CD14-positive monocyte (primary cell): Measurements from ENCODE around the gene TAS1R3. TPM values are rescaled to one million over a fixed set of nuclear protein-coding genes. Genes with fewer than 3 reads are reported as not detected.

Experiments used
- DNase-seq, 3 donors: peaks; one replicate each; pipeline ENCODE4 v3.0.0-alpha.2; 2011 to 2022
- H2AFZ ChIP-seq: 2 replicates; pipeline ENCODE4 v1.6.0; 2012; ENCODE audit warnings: mild to moderate bottlenecking, low read depth, low read length, inconsistent platforms; ENCODE audit not compliant: insufficient read depth, poor library complexity, severe bottlenecking
- H3K27ac ChIP-seq, 2 donors: 1 replicate in 1 of 2; 2 replicates in 1 of 2; pipeline ENCODE4 v1.5.1; 2012 to 2013; ENCODE audit warnings: low read length in 2 of 2, control low read depth in 1 of 2, inconsistent platforms in 1 of 2, low read depth in 1 of 2, mild to moderate bottlenecking in 1 of 2
- H3K27me3 ChIP-seq, 2 donors: one replicate each; pipeline versions ENCODE4 v1.6.0 to v1.6.1; 2011 to 2013; ENCODE audit warnings: low read length in 2 of 2; ENCODE audit not compliant: control insufficient read depth in 2 of 2, insufficient read depth in 2 of 2
- H3K36me3 ChIP-seq, 2 donors: replicated peaks in 1 of 2; 1 replicate in 1 of 2; 2 replicates in 1 of 2; pipeline versions ENCODE4 v1.5.1 to v1.6.1; 2012 to 2013; ENCODE audit warnings: low read length in 2 of 2, control low read depth in 1 of 2, inconsistent platforms in 1 of 2, mild to moderate bottlenecking in 1 of 2; ENCODE audit not compliant: insufficient read depth in 2 of 2, control insufficient read depth in 1 of 2
- H3K4me1 ChIP-seq, 2 donors: 1 replicate in 1 of 2; 2 replicates in 1 of 2; pipeline versions ENCODE4 v1.5.1 to v1.6.1; 2012 to 2013; ENCODE audit warnings: low read length in 2 of 2, control low read depth in 1 of 2, inconsistent platforms in 1 of 2, mild to moderate bottlenecking in 1 of 2, moderate library complexity in 1 of 2; ENCODE audit not compliant: insufficient read depth in 2 of 2, control insufficient read depth in 1 of 2
- H3K4me2 ChIP-seq: replicated peaks from 2 replicates; pipeline ENCODE3; 2012; ENCODE audit warnings: low read length, moderate library complexity, mild to moderate bottlenecking; ENCODE audit not compliant: poor library complexity, severe bottlenecking; ENCODE audit errors: extremely low read depth
- H3K4me3 ChIP-seq, 3 experiments: fragments of 200-600 bp in 1 of 3; sonication (generic) in 1 of 3; replicated peaks in 1 of 3; 1 replicate in 2 of 3; 2 replicates in 1 of 3; pipeline ENCODE4 v1.5.1; 2011 to 2013; ENCODE audit warnings: low read length in 3 of 3, mild to moderate bottlenecking in 3 of 3, control low read depth in 2 of 3, low read depth in 2 of 3, inconsistent platforms in 1 of 3, moderate library complexity in 1 of 3
- H3K79me2 ChIP-seq: 2 replicates; pipeline ENCODE4 v1.6.0; 2012; ENCODE audit warnings: mild to moderate bottlenecking, control low read depth, inconsistent platforms, low read length, moderate library complexity; ENCODE audit not compliant: insufficient read depth
- H3K9ac ChIP-seq: 2 replicates; pipeline ENCODE4 v1.6.0; 2017; ENCODE audit warnings: low read length, mild to moderate bottlenecking; ENCODE audit not compliant: insufficient read depth, poor library complexity, severe bottlenecking
- H3K9me3 ChIP-seq, 2 donors: replicated peaks in 1 of 2; 1 replicate in 1 of 2; 2 replicates in 1 of 2; pipeline versions ENCODE4 v1.5.1 to v1.6.1; 2012 to 2013; ENCODE audit warnings: low read length in 2 of 2, control low read depth in 1 of 2; ENCODE audit not compliant: control insufficient read depth in 1 of 2, insufficient read depth in 1 of 2
- H4K20me1 ChIP-seq: 2 replicates; pipeline ENCODE4 v1.6.0; 2012; ENCODE audit warnings: mild to moderate bottlenecking, low read length, control low read depth, moderate library complexity; ENCODE audit not compliant: insufficient read depth
- H3K27ac Mint-ChIP-seq, 7 donors: one replicate each; pipeline ENCODE4 v1.8.0; 2020; ENCODE audit warnings: mild to moderate bottlenecking in 7 of 7, mixed read lengths in 7 of 7, moderate library complexity in 6 of 7, inconsistent platforms in 2 of 7
- H3K27me3 Mint-ChIP-seq, 3 donors: one replicate each; pipeline ENCODE4 v1.8.0; 2021 to 2022; ENCODE audit warnings: low read depth in 3 of 3, mild to moderate bottlenecking in 3 of 3, mixed read lengths in 3 of 3, moderate library complexity in 3 of 3, inconsistent platforms in 1 of 3
- H3K36me3 Mint-ChIP-seq, 2 donors: one replicate each; pipeline ENCODE4 v1.8.0; 2020; ENCODE audit warnings: mixed read lengths in 2 of 2, inconsistent platforms in 1 of 2, mild to moderate bottlenecking in 1 of 2
- H3K4me1 Mint-ChIP-seq: one replicate; pipeline ENCODE4 v1.8.0; 2020; ENCODE audit warnings: mild to moderate bottlenecking, mixed read lengths
- H3K4me3 Mint-ChIP-seq, 2 donors: one replicate each; pipeline ENCODE4 v1.8.0; 2020; ENCODE audit warnings: mild to moderate bottlenecking in 2 of 2, mixed read lengths in 2 of 2, moderate library complexity in 1 of 2
- H3K9me3 Mint-ChIP-seq, 7 donors: one replicate each; pipeline ENCODE4 v1.8.0; 2020 to 2022; ENCODE audit warnings: mixed read lengths in 7 of 7, mild to moderate bottlenecking in 6 of 7, moderate library complexity in 6 of 7, inconsistent platforms in 2 of 7
- CTCF ChIP-seq: fragments of 200-600 bp; IDR thresholded peaks from one replicate; pipeline ENCODE4 v1.8.0; 2022; ENCODE audit warnings: antibody characterized with exemption, mild to moderate bottlenecking
- WGBS: methylation state at CpG from one replicate; pipeline ENCODE4 v1.1.5; 2013; ENCODE audit warnings: missing lambda C conversion rate; ENCODE audit not compliant: insufficient coverage; 5-methylcytosine and 5-hydroxymethylcytosine counted together
- intact Hi-C, 2 donors: fragments of 100-400 bp; cut with micrococcal nuclease; formaldehyde crosslinking; loops; one replicate each; pipeline versions ENCODE4 v1.15.0 to v1.15.1; 2023
- polyA plus RNA-seq, 3 donors: library from polyadenylated mRNA; depleted of rRNA in 1 of 3; unstranded in 2 of 3; stranded (reverse) in 1 of 3; fragments of 300-500 nt in 2 of 3; fragments of >200 nt in 1 of 3; fragmentation: Illumina TruSeq in 2 of 3; gene quantifications; 1 replicate in 2 of 3; 2 replicates in 1 of 3; pipeline ENCODE4 v1.2.3, GENCODE V29; 2012 to 2021

TAS1R3 gene
- polyA plus RNA-seq, 3 donors = 0.45 TPM; not detected in 2

GRCh38 chr1:1364266-1364665, 33.2 kb downstream of the TAS1R3 start:
- Histone ChIP-seq H3K27ac (no peak overlapping the region), H3K36me3 (no peaks in the 10 kb centered on the region), H2AFZ (no peak overlapping the region), H3K9me3 (peaks cover 0 to 17% of the 10 kb centered on the region in 2 donors), H3K4me3 (no peak overlapping the region), H4K20me1 (no peaks in the 10 kb centered on the region), H3K4me2 (no peak overlapping the region), H3K79me2 (no peaks in the 10 kb centered on the region), H3K4me1 (no peaks in the 10 kb centered on the region), H3K9ac (no peak overlapping the region), H3K27me3 (peaks cover 0 to 28% of the 10 kb centered on the region in 2 donors)
- H3K36me3 Mint-ChIP-seq = no peaks in the 10 kb centered on the region
- TF ChIP-seq CTCF = no peak
- H3K4me1 Mint-ChIP-seq = peaks cover 2% of the 10 kb centered on the region
- H3K4me3 Mint-ChIP-seq = no peak overlapping the region
- WGBS = 86% methylated on average over 7 of the region's 14 CpGs
- no peak for DNase-seq
- intact Hi-C loops = no loop called here
- peaks cover 37 to 53% (median 45%) of the 10 kb centered on the region in 3 donors for H3K27me3 Mint-ChIP-seq
- no peak overlapping the region for H3K27ac Mint-ChIP-seq
- H3K9me3 Mint-ChIP-seq = peaks cover 0 to 5% (median 2%) of the 10 kb centered on the region in 7 donors

- Mint-ChIP-seq H3K4me1 (peaks cover 13% of the 10 kb centered on the region), H3K4me3 (no peak overlapping the region), H3K36me3 (no peaks in the 10 kb centered on the region), H3K27me3 (peaks cover 26 to 41% (median 39%) of the 10 kb centered on the region in 3 donors), H3K27ac (no peak overlapping the region), H3K9me3 (peaks cover 0 to 3% (median under 1%) of the 10 kb centered on the region in 7 donors)
- Histone ChIP-seq H3K27ac (no peak overlapping the region), H3K79me2 (no peaks in the 10 kb centered on the region), H3K4me3 (no peak overlapping the region), H3K4me2 (no peak overlapping the region), H3K4me1 (peaks cover 7 to 8% of the 10 kb centered on the region in 2 donors), H3K27me3 (peaks cover 0 to 11% of the 10 kb centered on the region in 2 donors), H2AFZ (no peak overlapping the region), H4K20me1 (no peaks in the 10 kb centered on the region), H3K9ac (no peak overlapping the region), H3K9me3 (peaks cover 0 to 17% of the 10 kb centered on the region in 2 donors), H3K36me3 (no peaks in the 10 kb centered on the region)
- no peak for DNase-seq
- intact Hi-C loops = no loop called here
- no peak for TF ChIP-seq CTCF
- 78% methylated on average over 10 of the region's 10 CpGs for WGBS
Measured at GRCh38 chr1:1365875-1366698, 35.0 kb downstream of the TAS1R3 start.
